DND-41 (cell line): Measurements from ENCODE around the gene DNAI4.
A peak's percentile ranks its signal among the peaks of the same experiment; 100 is the strongest.

Source experiments
- ATAC-seq: fragments of 200-7000 bp; cut with Tn5 transposase; 3 replicates; pipeline ENCODE4 v1.9.1; 2021; ENCODE audit warnings: low read depth; ENCODE audit not compliant: insufficient read depth
- DNase-seq: peaks from one replicate; pipeline ENCODE4 v3.0.0-alpha.2; 2020
- H2AFZ ChIP-seq: 2 replicates; pipeline ENCODE4 v1.6.0; 2012; ENCODE audit warnings: low read depth, low read length
- H3K27ac ChIP-seq: 2 replicates; pipeline ENCODE4 v1.5.1; 2012; ENCODE audit warnings: low read length, inconsistent platforms
- H3K27me3 ChIP-seq: fragments of 200-600 bp; sonication (generic); 2 replicates; pipeline ENCODE4 v1.6.0; 2012; ENCODE audit warnings: low read length, mild to moderate bottlenecking, inconsistent platforms; ENCODE audit not compliant: insufficient read depth, poor library complexity
- H3K36me3 ChIP-seq: 2 replicates; pipeline ENCODE4 v1.5.1; 2012; ENCODE audit warnings: low read length, inconsistent platforms; ENCODE audit not compliant: insufficient read depth
- H3K4me1 ChIP-seq: 2 replicates; pipeline ENCODE4 v1.5.1; 2012; ENCODE audit warnings: mild to moderate bottlenecking, low read length; ENCODE audit not compliant: insufficient read depth
- H3K4me2 ChIP-seq: 2 replicates; pipeline ENCODE4 v1.6.0; 2012; ENCODE audit warnings: mild to moderate bottlenecking, moderate library complexity, low read length, inconsistent platforms; ENCODE audit not compliant: insufficient read depth
- H3K4me3 ChIP-seq, 2 experiments: fragments of 200-600 bp in 1 of 2; shearing (Covaris generic) in 1 of 2; 2 replicates each; pipeline ENCODE4 v1.5.1; 2012 to 2016; ENCODE audit warnings: inconsistent platforms in 2 of 2, low read length in 2 of 2, mild to moderate bottlenecking in 2 of 2, low read depth in 1 of 2, moderate library complexity in 1 of 2
- H3K79me2 ChIP-seq: 2 replicates; pipeline ENCODE4 v1.6.0; 2012; ENCODE audit warnings: low read length, inconsistent platforms; ENCODE audit not compliant: insufficient read depth
- H3K9ac ChIP-seq: 2 replicates; pipeline ENCODE4 v1.6.0; 2012; ENCODE audit warnings: low read depth, mild to moderate bottlenecking, inconsistent platforms, low read length, moderate library complexity
- H3K9me3 ChIP-seq: 2 replicates; pipeline ENCODE4 v1.5.1; 2012; ENCODE audit warnings: low read length, moderate library complexity, mild to moderate bottlenecking, inconsistent platforms; ENCODE audit not compliant: insufficient read depth, severe bottlenecking
- H4K20me1 ChIP-seq: 2 replicates; pipeline ENCODE4 v1.6.0; 2012; ENCODE audit warnings: low read length; ENCODE audit not compliant: insufficient read depth
- CTCF ChIP-seq: IDR thresholded peaks from 2 replicates; pipeline ENCODE4 v1.5.1; 2012; ENCODE audit warnings: borderline replicate concordance, low read length, moderate library complexity, mild to moderate bottlenecking; ENCODE audit not compliant: poor library complexity, severe bottlenecking; ENCODE audit errors: extremely low read depth
- EZH2 ChIP-seq: IDR thresholded peaks from 3 replicates; pipeline ENCODE4 v1.6.1; 2012; ENCODE audit warnings: borderline replicate concordance, low read depth, mild to moderate bottlenecking, moderate library complexity, low read length, inconsistent platforms; ENCODE audit not compliant: severe bottlenecking

Gene DNAI4

GRCh38 chr1:66940981-66941380 is 16.3 kb upstream of the DNAI4 start:
- Histone ChIP-seq H4K20me1 (peaks cover 60% of the 10 kb centered on the region), H3K27ac (no peak overlapping the region), H3K9ac (no peak overlapping the region), H3K27me3 (no peaks in the 10 kb centered on the region), H3K4me3 (no peak overlapping the region), H2AFZ (no peak overlapping the region), H3K36me3 (peaks cover 45% of the 10 kb centered on the region), H3K79me2 (peaks cover 98% of the 10 kb centered on the region), H3K4me2 (no peak overlapping the region), H3K9me3 (no peaks in the 10 kb centered on the region), H3K4me1 (peaks cover 8% of the 10 kb centered on the region; the same call in 1 of the 2 replicates)
- ATAC-seq (no peak), DNase-seq (no peak)
- TF ChIP-seq CTCF (no peak), EZH2 (no peak)

GRCh38 chr1:66938613-66939012 is 14.0 kb upstream of the DNAI4 start:
- H3K4me1 ChIP-seq = peaks cover 28% of the 10 kb centered on the region
- no peak for DNase-seq
- H3K36me3 ChIP-seq = peaks cover 25% of the 10 kb centered on the region
- peaks cover 100% of the 10 kb centered on the region for H3K79me2 ChIP-seq
- no peak overlapping the region for H3K4me2 ChIP-seq
- H3K9ac ChIP-seq = no peak overlapping the region
- H3K27ac ChIP-seq = no peak overlapping the region
- H3K27me3 ChIP-seq = no peaks in the 10 kb centered on the region
- H2AFZ ChIP-seq = no peak overlapping the region
- peak; percentile 58; the same call in 2 of the 3 replicates for ATAC-seq
- H3K4me3 ChIP-seq = no peak overlapping the region
- no peaks in the 10 kb centered on the region for H3K9me3 ChIP-seq
- no peak for TF ChIP-seq CTCF
- TF ChIP-seq EZH2 = no peak
- H4K20me1 ChIP-seq = peaks cover 59% of the 10 kb centered on the region

GRCh38 chr1:66937529-66938234 is 13.0 kb upstream of the DNAI4 start:
- H3K27ac ChIP-seq = no peak overlapping the region

More at GRCh38 chr1:66937529-66938234, 13.0 kb upstream of the DNAI4 start:
- Histone ChIP-seq H3K36me3 (peaks cover 22% of the 10 kb centered on the region; the same call in 1 of the 2 replicates), H3K4me3 (no peak overlapping the region), H2AFZ (no peak overlapping the region), H3K9ac (no peak overlapping the region), H3K9me3 (no peaks in the 10 kb centered on the region), H3K4me1 (peaks cover 38% of the 10 kb centered on the region), H3K79me2 (peaks cover 100% of the 10 kb centered on the region), H3K4me2 (no peak overlapping the region), H4K20me1 (peaks cover 61% of the 10 kb centered on the region), H3K27me3 (no peaks in the 10 kb centered on the region)
- ATAC-seq (no peak), DNase-seq (no peak)
- TF ChIP-seq CTCF = no peak
- no peak for TF ChIP-seq EZH2
